IPS DF 19.7 (cell line): ENCODE measurements around the gene MCRIP1.

Source experiments
- DNase-seq: peaks from one replicate; pipeline ENCODE4 v3.0.0-alpha.2; 2013; ENCODE audit warnings: low read depth, low spot score

The MCRIP1 gene

GRCh38 chr17:81804559-81805399 lies 28.3 kb downstream of the MCRIP1 start:
- DNase-seq = no peak

GRCh38 chr17:81803728-81804558 lies 29.1 kb downstream of the MCRIP1 start, which contains the start of gene GCGR:
TSS of gene GCGR (plus strand) at chr17:81804150. CDS start at chr17:81809019, 4,869 bp downstream.
- DNase-seq = no peak

- no peak for DNase-seq
Measured at GRCh38 chr17:81802856-81803643, 30.0 kb downstream of the MCRIP1 start.

GRCh38 chr17:81802048-81802758 lies 30.9 kb downstream of the MCRIP1 start:
- no peak for DNase-seq

- DNase-seq = no peak
Measured at GRCh38 chr17:81801327-81801726, 31.8 kb downstream of the MCRIP1 start.

- no peak for DNase-seq
Measured at GRCh38 chr17:81794509-81794908, 38.6 kb downstream of the MCRIP1 start.

DNA sequence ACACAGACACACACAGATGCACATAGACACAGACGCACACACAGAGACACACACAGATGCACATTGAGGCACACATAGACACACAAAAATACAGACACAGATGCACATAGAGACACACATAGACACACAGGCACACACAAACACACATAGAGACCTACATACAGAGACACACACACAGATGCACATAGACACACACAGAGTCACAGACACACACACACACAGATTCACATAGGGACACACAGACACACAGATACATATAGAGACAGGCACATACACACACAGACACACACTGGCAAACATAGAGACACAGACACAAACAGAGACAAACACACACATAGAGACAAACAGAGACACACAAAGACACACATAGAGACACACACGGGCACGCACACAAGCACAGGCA lies 39.0 kb downstream of the MCRIP1 start:
- DNase-seq = no peak

DNA sequence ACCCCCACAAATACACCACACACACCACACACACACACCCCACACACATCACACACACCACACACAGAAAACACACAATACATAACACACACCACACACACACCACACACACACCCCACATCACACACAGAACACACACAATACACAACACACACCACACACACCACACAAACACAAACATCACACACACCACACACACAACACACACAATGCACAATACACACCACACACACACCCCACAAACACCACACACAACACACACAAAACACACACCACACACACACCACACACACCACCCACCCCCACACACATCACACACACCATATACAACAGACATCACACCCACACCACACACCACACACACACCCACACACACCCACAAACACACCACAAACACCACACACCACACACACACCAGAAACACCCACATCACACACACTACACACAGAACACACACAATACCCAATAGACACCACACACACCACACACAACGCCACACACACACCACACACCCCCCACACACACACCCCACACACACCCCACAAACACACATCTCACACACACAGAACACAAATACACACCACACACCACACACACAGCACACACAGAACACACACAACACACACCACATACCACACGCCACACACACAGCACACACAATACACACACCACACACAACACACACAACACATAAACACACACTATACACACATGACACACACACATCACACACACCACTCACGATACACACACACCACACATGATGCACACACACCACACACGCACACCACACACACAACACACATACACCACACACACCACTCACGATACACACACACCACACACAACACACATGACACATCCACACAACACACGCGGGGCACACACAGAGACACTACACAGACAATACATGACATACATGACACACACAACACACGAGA lies 40.1 kb downstream of the MCRIP1 start:
- no peak for DNase-seq
